Type B pancreatic cell (in vitro differentiated cells): ENCODE data around the gene SMARCC1. TPM values are rescaled to one million over a fixed set of nuclear protein-coding genes. Genes with fewer than 3 reads are reported as not detected.
"Not testable (repeated sequence)": the region's sequence is repeated elsewhere in the genome, so short reads cannot be mapped to it uniquely, and the experiment has no call there.

Experiments used
- DNase-seq: peaks from one replicate; pipeline ENCODE4 v3.0.0; 2021; ENCODE audit warnings: mixed read lengths; ENCODE audit not compliant: unreplicated experiment; ENCODE audit errors: extremely low spot score
- H3K27ac Mint-ChIP-seq: 2 replicates; pipeline ENCODE4 v1.8.0; 2021; ENCODE audit warnings: mild to moderate bottlenecking, mixed read lengths
- H3K27me3 Mint-ChIP-seq: 2 replicates; pipeline ENCODE4 v1.8.0; 2021; ENCODE audit warnings: mixed read lengths
- H3K36me3 Mint-ChIP-seq: 2 replicates; pipeline ENCODE4 v1.8.0; 2021; ENCODE audit warnings: mixed read lengths
- H3K4me1 Mint-ChIP-seq: one replicate; pipeline ENCODE4 v1.8.0; 2021; ENCODE audit warnings: mixed read lengths; ENCODE audit not compliant: unreplicated experiment
- H3K4me3 Mint-ChIP-seq: 2 replicates; pipeline ENCODE4 v1.8.0; 2021; ENCODE audit warnings: mild to moderate bottlenecking, mixed read lengths
- H3K9me3 Mint-ChIP-seq: 2 replicates; pipeline ENCODE4 v1.8.0; 2021; ENCODE audit warnings: mixed read lengths
- total RNA-seq: library from RNA; stranded (reverse); gene quantifications from 2 replicates; pipeline ENCODE4 v1.2.1, GENCODE V29; 2021; ENCODE audit warnings: low replicate concordance
- TF ChIP-seq, protein P1 (sequence below): fragments of 200-600 bp; sonication (generic); conservative IDR thresholded peaks from 2 replicates; pipeline ENCODE4 v1.5.0; 2021; ENCODE audit warnings: antibody characterized with exemption, mild to moderate bottlenecking

SMARCC1 gene
- total RNA-seq, 1 donor from 2014 or later = 200 TPM

- no peak for DNase-seq
- TF ChIP-seq, protein P1, sequence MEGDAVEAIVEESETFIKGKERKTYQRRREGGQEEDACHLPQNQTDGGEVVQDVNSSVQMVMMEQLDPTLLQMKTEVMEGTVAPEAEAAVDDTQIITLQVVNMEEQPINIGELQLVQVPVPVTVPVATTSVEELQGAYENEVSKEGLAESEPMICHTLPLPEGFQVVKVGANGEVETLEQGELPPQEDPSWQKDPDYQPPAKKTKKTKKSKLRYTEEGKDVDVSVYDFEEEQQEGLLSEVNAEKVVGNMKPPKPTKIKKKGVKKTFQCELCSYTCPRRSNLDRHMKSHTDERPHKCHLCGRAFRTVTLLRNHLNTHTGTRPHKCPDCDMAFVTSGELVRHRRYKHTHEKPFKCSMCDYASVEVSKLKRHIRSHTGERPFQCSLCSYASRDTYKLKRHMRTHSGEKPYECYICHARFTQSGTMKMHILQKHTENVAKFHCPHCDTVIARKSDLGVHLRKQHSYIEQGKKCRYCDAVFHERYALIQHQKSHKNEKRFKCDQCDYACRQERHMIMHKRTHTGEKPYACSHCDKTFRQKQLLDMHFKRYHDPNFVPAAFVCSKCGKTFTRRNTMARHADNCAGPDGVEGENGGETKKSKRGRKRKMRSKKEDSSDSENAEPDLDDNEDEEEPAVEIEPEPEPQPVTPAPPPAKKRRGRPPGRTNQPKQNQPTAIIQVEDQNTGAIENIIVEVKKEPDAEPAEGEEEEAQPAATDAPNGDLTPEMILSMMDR = no peak
- Mint-ChIP-seq H3K27me3 (no peaks in the 10 kb centered on the region), H3K36me3 (peaks cover 43% of the 10 kb centered on the region), H3K4me3 (no peak overlapping the region), H3K4me1 (no peaks in the 10 kb centered on the region), H3K27ac (no peak overlapping the region), H3K9me3 (no peaks in the 10 kb centered on the region)
These were observed 50.6 kb downstream of the SMARCC1 start for GRCh38 chr3:47731061-47731460.

GRCh38 chr3:47722859-47723258, 58.8 kb downstream of the SMARCC1 start:
- Mint-ChIP-seq H3K27ac (peak overlapping the region; percentile 22), H3K9me3 (no peaks in the 10 kb centered on the region), H3K4me1 (no peaks in the 10 kb centered on the region), H3K27me3 (no peaks in the 10 kb centered on the region), H3K36me3 (peaks cover 29% of the 10 kb centered on the region), H3K4me3 (no peak overlapping the region)
- TF ChIP-seq, protein P1 = no peak
- DNase-seq = no peak

DNA sequence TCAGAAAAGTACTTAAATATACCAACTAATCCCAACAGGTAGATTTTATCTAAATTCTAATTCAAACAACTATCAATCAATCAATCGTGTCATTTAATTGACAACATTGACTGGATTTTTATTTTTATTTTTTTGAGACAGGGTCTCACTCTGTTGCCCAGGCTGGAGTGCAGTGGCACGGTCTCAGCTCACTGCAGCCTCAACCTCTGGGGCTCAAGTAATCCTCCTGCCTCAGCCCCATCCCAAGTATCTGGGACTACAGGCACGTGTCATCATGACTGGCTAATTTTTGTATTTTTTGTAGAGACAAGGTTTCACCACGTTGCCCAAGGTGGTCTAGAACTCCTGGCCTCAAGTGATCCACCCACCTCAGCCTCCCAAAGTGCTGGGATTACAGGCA, 64.2 kb downstream of the SMARCC1 start:
- DNase-seq, H3K4me3 Mint-ChIP-seq, H3K4me1 Mint-ChIP-seq, H3K27me3 Mint-ChIP-seq, H3K9me3 Mint-ChIP-seq: not testable (repeated sequence)
- Mint-ChIP-seq H3K36me3 (peaks cover 39% of the 10 kb centered on the region), H3K27ac (peak overlapping the region; percentile 43)

DNA sequence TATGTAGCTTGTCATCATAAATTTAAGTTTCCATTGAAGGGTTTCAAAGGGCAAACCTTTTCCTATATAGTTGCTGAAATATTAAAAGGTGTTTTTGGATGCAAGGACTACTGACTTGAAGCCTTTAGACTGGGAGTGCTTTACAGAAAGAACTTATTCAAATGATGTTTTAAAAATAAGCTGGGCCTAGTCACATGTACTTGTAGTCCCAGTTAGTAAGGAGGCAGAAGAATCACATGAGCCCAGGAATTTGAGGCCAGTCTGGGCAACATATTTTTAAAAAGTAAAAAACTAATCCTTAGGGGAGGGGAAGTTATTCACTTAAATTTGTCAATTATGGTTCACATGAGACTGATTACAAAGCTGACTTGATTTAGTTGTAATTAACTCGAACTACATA, 65.0 kb downstream of the SMARCC1 start:
- TF ChIP-seq, protein P1 = no peak
- peaks cover 42% of the 10 kb centered on the region for H3K36me3 Mint-ChIP-seq
- H3K9me3 Mint-ChIP-seq = no peaks in the 10 kb centered on the region
- H3K27me3 Mint-ChIP-seq = no peaks in the 10 kb centered on the region
- H3K4me1 Mint-ChIP-seq = no peaks in the 10 kb centered on the region
- H3K4me3 Mint-ChIP-seq = no peak overlapping the region
- DNase-seq = no peak
- no peak overlapping the region for H3K27ac Mint-ChIP-seq

- peaks cover 41% of the 10 kb centered on the region for H3K36me3 Mint-ChIP-seq
- H3K27ac Mint-ChIP-seq = no peak overlapping the region
- no peak for DNase-seq
- TF ChIP-seq, protein P1 = no peak
- no peaks in the 10 kb centered on the region for H3K4me1 Mint-ChIP-seq
- no peaks in the 10 kb centered on the region for H3K9me3 Mint-ChIP-seq
- no peak overlapping the region for H3K4me3 Mint-ChIP-seq
- H3K27me3 Mint-ChIP-seq = no peaks in the 10 kb centered on the region
These were observed 65.8 kb downstream of the SMARCC1 start for GRCh38 chr3:47715928-47716327.

GRCh38 chr3:47714606-47715005, 67.1 kb downstream of the SMARCC1 start:
- Mint-ChIP-seq H3K27me3 (no peaks in the 10 kb centered on the region), H3K27ac (no peak overlapping the region), H3K4me1 (no peaks in the 10 kb centered on the region), H3K4me3 (no peak overlapping the region), H3K9me3 (no peaks in the 10 kb centered on the region), H3K36me3 (peaks cover 47% of the 10 kb centered on the region)
- TF ChIP-seq, protein P1 = no peak
- no peak for DNase-seq
